ENCODE measurements around the gene CHN2. TPM values are rescaled to one million over a fixed set of nuclear protein-coding genes. Genes with fewer than 3 reads are reported as not detected.

Gene CHN2
- total RNA-seq, 1 experiment from 2014 or later = 2.3 TPM

DNA sequence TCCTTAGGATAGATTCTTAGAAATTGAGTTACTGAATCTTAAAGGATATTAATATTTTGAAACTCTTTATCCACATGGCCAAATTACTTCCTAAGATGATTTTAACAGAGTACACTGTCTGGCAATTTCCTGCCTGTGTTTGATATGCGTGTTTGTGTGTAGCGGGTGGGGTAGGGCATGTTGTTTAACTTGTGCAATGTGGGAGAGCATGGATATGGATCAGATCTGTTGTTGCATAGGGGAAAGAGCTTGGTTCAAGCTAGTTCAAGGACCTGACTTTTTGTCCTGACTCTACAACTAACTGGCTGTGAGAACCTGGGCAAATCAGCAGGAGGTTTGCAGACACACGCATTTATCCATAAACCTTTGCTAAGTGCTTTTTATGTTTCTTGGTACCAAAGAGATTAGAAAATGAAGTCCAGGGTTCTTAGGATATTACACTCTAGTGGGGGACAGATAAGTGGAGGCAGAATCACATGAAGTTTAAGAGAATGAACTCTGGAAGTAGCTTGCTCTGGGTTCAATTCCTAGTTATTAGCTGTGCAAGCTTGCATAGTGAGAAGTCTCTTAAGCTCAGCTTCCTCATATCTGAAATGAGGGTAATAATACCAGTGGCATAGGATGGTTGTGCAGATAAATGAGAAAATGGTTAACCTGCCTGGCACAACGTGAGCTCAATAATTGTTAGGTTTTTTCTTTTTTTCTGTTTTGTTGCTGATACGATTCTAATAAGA, 272.8 kb downstream of the CHN2 start:
- DNase-seq (ENCODE audit: low spot score) = no peak

DNA sequence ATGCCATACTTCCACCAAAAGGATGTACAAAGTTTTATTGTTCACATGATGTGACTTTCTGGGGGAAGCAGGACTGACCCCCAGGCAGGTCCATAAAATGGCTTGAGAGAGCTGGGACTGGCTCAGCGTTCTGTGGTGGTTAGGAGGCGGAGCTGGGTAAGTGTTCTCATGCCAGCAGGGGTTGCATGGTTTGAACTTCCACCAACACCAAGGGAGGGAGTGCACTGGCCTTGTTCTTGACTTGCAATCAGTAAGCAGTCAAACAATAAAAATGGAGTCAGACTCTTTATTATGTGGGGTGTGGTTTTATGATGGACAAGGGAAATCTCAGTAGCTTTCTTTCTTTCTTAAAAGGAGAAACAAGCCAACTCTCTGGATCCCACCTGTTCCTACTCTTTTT, 273.6 kb downstream of the CHN2 start:
- no peak for DNase-seq (ENCODE audit: low spot score)

DNA sequence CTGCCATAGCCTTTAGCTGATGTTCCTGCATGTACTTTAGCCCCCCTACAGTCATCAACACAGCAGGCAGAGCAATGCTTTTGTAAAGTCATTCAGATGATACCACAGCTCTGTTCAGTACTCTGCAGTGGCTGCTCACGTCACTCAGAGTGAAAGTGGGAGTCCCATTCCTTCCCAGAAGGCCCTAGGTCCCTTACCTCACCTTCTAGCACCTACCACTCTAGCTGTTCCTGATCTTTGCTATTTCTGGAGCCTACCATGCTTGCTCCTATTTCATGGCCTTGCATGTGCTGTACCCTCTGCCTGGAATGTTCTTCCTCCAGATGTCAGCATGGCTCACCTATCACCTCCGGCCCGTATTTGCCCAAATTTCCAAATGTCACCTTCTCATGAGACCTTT, 274.7 kb downstream of the CHN2 start:
- no peak for DNase-seq (ENCODE audit: low spot score)

DNA sequence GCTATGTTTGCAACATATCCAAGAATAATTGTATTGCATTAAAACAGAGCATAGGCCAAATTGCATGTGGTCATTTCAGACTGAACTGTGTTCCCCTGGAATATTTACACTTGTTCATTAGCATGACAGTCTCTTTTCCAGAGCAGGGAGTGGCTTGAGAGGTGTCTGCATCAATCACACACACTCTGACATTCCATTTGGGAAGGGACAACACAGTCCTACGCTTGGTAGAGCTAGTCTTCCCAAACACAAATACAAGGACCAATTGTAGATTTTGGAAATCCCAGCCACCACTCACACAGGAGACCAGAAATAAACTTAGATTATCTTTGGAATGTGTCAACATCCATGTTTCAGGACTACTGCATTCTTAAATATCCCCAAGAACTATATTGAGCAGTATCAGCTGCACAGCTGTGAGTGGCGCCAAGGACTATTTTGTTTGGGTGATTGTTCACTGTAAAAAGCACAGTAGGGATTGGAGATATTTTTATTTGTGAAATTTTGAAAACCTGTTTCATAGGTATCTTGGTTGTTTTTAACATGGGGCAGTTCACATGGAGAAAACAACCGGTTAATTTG, 275.5 kb downstream of the CHN2 start:
- DNase-seq (ENCODE audit: low spot score) = no peak

DNA sequence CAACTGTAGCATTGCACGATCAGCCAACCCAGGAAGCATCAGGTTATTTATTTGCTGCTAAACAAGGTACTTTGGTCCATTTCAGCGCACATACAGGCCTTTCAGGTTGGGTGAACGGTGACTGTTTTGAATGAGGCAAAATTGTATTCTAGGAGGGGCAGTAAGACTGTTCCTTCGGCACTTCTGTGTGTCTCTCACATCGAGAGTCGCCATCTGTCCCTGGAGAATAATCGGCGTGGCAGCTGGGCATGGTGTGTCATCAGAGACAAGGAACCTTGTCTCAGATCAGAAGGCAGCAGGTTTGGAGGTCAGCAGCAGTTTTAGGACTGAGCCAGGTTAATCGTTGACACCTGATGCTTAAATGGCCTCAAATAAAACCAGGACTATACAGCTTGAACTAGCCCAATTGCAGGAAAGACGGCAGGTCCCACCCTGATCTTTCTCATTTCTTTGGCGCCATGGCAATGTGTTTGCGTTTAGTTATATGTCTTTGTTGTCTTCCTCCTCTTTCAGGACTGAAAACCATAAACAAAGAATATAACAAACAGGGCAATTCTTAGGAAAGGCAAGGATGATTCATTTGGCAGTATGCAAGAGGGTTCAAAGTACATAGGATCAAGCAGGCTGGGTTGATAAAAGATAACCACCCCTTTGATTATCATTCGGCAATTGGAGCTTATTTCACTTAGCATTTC, 277.0 kb downstream of the CHN2 start:
- no peak for DNase-seq (ENCODE audit: low spot score)

DNA sequence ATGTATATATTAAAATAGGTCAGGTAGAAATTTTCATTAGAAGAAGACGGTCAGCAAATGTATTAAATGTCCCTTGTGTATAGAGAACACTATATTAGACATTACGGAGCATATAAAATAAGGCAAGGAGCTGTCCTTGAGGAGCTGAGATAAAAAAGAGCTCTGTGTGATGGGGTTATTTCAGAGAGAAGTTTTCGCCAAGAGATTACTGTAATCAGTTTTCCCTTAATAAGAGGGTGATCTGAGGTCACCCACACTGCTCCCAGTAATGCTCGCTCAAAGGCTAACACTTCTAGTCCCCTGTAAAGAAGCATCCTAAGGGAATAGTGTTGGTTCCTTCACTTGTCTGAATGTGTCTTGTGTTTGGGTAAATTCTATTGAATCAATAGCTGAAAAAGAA, 282.3 kb downstream of the CHN2 start:
- DNase-seq (ENCODE audit: low spot score) = no peak

DNA sequence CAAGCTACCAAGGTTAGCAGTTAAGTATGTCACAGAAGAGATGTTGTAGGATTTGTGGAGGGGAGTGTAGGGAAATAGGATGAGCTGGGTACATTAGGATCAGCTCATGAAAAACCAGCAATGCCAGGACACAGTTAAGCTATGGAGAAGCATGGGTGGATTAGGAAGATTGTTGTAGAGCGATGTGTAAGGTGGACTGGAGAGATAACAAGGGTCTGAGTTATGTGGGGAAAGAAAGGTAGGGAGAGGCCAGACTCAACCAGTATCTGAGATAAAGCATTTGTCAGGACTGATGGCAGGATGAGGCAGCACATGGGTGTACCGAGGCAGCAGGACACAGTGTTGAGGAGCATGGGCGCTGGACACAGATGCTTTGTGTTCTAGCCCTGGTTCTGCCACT, 283.7 kb downstream of the CHN2 start:
- no peak for DNase-seq (ENCODE audit: low spot score)

DNA sequence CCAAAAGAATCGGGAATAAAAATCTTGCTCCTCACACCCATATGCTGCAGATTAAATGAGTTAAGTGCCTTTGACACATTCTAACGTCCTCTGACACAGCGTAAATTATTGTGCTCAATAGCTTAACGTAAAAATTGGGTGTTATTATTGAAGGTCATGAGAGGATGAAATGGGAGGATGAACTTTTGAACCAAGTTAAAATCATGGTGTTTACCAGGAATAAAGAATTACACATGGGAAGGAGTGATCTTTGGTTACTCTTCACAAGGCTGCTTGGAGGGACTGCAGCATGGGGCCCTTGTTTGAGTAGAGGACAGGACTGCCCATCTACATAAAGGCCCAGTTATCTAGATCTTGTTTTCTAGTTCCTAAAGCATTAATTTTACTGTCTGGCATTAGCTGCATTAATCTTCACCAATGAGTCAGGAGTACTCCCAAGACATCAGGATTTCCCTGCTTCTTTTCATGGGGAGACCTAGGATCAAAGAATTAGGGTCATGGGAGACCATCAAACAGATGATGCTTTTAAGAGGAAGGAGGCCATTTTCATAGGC, 284.2 kb downstream of the CHN2 start:
- DNase-seq (ENCODE audit: low spot score) = no peak

DNA sequence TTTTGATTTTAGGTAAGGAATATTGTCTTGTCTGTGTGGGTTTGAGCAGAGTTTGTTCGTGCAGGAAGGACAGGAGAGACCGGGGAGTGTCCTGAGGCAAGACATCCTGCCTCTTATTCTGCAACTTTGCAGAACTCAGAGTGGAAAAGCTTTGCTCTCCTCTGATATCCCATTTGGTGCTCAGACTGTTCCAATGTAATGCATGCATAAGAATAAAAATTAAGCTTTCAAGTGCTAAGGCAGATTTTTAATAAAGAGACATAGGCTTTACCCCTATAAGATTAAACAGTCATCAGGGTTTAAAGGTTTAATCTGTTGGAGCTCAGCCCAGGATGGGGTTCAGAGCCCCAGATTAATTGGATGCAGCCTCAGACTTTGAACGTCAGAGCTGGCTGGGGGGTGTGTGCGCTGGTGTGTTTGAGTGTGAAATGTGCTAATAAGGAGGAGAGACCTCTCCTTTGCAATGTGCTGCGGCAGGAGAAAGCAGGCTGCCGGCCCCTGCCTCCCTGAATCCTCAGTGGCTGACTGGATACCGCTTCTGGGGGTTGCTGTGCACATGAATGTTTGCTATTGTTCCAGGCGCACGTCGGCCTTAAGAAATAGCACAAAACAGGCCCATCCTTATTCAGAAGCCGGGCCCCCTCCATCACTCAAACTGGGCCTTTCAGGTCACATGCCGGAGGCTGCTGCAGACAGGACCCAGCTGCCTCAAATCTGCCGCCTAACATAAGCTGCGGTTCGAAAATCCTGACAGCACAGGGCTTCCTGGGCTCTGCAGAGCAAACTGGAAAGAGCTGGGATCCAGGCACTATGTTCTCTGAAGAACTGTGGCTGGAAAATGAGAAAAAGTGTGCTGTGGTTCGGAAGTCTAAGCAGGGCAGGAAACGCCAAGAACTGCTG, 285.0 kb downstream of the CHN2 start:
- DNase-seq (ENCODE audit: low spot score) = no peak

DNA sequence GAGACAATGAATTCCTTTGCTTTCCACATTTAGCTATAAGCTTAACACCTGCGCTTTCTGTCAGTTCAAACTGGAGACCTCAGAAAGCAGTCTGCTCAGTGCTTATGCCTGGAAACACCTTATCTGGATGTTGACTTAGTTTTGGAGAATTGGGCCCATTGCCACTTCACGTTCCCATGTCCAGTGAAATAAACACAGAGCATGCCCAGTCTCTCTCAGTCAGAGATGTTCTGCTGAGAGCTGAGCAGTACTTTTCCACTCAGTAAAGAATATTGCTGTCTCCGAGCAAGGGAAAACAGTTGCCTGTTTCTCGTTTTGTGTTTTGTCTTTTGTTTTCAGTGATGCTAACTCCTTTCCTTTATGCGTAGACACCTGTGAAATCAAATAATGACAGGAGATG, 285.9 kb downstream of the CHN2 start:
- DNase-seq (ENCODE audit: low spot score) = no peak

DNA sequence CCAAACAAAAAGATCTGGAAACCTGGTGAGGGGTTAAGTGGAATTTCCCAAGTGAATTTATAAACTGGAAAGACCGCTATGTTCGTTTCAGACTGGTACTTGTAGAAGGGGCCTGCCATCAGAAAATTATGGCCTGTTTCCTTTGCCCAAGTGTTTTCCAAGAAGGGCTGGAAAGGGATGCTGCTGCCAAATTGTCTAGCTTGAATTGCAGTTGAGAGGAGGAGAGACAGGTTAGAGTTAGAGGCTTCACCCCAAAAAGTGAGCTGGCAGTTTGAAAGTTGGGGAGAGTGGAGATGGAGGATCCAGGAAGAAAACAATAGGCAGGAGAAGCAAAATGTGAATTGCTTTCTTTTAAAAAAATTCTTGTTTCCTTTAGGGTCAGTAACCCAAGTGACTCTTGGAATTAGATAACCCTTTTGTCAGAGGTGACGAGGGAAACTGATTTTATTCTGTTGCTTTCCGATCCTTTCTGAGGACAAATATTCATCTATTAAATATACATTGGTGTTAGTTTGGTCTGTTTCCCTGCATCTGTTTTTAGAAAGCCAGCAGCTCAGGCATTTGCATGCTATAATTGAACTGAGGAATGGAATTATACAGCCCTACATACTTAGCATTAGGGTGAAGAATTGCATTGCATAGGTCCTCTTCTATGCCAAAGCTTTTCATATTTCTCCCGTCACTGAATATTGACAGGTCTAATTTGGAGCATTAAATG, 286.5 kb downstream of the CHN2 start:
- no peak for DNase-seq (ENCODE audit: low spot score)

DNA sequence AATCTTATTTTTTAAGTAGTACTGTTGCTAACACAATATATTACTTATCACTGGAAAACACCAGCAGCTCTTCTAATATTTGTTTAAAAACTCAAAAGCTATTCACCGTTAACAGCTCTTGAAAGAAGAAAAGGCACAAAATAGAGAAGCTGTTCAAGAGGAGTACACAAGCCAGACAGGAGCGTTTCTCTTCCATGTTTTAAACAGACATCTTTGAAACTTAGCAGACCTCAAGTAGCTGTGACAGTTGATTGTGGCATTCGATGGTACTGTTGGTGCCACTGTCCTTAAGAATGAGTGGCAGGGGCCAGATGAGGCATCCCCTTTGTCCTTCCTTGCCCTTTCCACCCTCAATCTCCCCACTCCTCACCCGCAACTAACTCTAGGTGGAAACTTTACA, 287.5 kb downstream of the CHN2 start:
- no peak for DNase-seq (ENCODE audit: low spot score)

DNA sequence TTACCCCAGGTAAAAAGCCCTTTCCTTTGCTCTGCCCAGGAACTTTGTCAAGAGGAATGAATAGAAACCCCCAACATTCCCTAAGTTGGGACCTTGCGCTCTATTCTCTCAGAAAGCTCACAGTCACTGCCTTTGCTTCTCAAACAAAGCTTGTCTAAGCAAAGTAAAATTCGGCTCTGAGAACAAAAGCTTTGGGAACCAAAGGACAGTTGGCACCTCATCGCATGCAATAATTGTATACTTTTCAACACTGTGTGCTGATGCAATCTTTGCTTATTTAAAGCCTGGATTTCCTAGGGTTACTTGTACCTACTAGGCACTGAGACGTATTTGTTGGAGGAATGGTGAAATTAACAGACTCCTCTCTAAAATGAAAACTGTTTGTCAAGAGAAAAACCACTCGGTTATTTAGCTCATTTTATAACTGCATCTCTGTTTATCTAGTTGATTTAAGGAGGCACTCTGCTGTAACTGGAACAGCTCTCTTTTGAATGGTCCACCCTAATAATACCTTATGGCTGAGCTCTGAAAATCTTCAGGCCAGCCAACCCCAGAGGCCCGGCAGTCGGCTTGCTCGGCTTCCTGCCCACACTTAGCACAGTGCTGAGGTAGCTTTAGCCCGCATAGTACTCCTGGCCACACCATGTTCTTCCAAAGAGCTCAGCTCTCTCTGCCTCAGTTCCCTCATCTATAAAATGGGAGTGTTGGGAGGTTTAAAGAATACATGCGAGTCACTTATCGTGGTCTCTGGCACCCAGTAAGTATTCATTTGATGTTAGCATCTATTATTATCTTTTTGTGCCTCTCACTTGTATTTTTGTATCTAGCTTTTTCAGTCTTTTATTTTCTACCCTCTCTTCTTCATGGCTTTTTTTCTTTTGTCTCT, 288.9 kb downstream of the CHN2 start:
- DNase-seq (ENCODE audit: low spot score) = no peak

DNA sequence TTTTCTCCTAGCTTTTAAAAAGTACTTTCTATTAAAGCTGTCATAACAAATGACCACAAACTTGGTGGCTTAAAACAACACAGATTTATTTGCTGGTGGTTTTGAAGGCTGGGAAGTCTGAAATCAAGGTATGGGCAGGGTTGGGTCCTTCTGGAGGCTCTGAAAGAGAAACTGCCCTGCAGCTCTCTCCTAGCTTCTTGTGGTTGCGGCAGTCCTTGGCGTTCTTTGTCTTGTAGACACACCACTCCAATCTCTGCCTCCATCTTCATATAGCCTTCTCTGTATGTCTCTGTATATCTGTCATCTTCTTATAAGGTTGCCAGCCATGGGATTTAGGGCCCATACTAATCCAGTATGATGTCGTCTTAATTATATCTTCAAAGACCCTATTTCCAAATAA, 289.7 kb downstream of the CHN2 start:
- DNase-seq (ENCODE audit: low spot score) = no peak

DNA sequence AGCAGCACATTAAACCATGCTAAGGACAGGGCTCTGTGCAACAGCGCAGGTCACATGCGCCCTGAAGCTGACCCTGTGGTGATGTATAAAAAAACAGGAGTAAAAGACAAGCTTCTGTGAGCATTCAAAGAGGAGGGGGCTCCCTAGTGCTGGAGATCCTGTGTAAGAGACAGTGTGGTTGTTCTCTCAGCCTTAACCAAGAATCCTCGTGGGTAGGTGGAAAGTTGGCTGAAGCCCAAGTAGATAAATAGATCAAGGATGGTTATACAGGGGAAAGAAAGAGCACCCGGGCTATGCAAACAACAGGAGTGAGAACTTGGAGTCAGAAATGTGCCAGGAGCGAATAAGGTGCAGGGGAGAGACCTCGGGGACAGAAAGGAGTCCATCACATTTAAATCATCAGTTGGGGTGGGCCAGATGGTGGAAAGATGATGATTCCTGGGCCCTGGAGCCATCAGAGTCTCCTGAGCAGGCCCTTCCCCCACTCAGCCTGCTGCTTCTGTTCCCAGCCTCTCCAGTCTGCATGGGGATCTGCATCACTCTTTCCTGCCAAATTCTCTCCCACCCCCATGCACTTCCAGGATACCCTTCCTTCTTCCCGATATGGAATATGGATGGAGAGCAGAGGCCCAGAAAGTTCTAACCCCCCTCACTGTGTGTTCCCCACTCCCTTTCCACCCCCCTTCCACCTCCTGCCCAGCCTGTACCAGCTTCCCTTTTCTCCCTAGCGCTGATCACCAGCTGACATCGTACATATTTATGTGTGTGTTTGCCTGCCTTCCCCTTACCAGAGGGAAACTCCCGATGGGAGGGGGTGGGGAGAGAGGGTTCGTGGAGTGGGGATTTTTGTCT, 291.0 kb downstream of the CHN2 start:
- DNase-seq (ENCODE audit: low spot score) = no peak

DNA sequence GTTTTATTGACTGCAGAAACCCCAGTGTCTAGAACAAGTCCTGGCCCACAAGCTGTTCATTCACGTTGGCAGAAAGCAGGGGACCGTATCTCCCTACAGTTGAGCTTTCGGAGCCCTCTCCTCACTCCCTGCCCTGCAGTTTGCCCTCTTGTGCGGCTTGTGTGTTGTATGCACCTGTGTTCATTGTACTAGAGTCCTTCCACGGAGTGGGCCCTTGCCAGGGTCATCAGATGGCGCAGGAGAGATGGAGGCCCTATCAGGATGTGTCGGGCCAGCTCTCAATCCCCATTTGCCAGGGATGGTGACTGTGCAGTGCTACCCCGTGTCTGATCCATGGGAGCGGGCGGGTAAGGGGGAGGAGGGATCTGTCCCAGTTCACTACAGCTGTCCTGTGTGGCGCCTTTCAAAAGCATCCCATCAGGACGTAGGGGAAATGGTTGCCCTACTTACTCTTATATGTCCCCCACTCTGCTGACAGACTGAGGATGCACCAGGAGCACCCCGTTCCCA, 291.7 kb downstream of the CHN2 start:
- DNase-seq (ENCODE audit: low spot score) = no peak

DNA sequence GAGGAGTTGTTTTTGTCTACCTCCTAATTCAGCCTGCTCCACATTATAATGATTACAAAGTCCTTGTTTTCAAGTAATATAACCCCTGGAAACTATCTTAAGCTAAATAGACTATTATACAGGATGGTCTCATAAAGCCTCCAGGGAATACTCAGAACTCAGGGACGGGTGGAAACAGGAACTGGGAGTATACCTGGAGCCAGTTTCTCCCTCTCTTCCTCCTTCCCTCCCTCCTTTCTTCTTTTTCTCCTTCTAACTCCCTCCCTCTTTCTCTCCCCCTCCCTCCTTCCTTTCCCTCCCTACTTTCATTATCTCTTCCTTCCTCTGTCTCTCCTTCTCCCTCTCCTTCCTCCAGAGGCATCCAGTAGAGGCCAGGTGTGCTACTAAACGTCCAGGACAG, 292.8 kb downstream of the CHN2 start:
- no peak for DNase-seq (ENCODE audit: low spot score)

DNA sequence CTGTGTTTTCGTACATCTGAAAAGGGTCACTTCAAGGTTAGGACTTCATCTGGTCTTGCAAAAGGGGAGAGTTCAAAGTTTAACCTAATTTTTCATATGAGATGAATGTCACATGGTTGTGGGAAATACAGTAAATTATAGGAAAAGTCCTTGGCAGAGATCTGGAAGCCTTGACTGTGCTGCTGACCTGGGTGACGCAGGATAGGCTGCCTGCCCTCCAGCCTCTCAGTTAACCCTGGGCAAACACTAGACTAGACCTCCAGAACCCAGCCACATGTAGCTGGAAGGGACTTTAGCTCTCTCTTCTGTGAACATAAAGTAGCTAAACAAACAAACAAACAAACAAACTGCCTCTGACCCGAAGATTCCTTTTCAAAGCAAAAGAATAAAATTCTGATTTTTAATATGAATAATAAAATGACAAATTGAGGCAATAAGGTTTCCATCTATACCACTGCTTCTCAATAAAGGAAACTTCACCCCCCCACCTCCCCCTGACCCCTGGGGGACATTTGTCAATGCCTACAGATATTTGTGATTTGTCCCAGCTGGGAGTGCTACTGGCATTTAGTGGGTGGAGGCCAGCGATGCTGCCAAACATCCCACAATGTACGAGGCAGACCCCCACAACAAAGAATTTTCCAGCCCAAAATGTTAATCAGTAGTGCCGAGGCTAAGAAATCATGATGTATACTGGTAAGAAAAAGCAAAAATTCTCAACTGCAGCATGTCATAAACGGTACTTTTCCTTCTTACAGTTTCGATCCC, 293.8 kb downstream of the CHN2 start:
- no peak for DNase-seq (ENCODE audit: low spot score)

Measured in A172 (cell line).